Neural cell (in vitro differentiated cells): Measurements from ENCODE around the gene CD151. TPM values are rescaled to one million over a fixed set of nuclear protein-coding genes. Genes with fewer than 3 reads are reported as not detected.

Experiments used
- H2AFZ ChIP-seq: fragments of 200-600, 300-800 bp; sonication (generic), shearing (Covaris generic); 2 replicates; pipeline ENCODE4 v1.6.0; 2014; ENCODE audit warnings: low read depth, mild to moderate bottlenecking, antibody characterized with exemption, low read length, moderate library complexity
- H3F3A ChIP-seq: fragments of 200-600 bp; shearing (Covaris generic); 2 replicates; pipeline ENCODE4 v1.6.1; 2016; ENCODE audit warnings: mild to moderate bottlenecking, moderate library complexity, mixed read lengths, antibody characterized with exemption, low read length; ENCODE audit not compliant: insufficient read depth, poor library complexity, severe bottlenecking
- H3K27ac ChIP-seq: fragments of 200-600, 300-800 bp; sonication (generic), shearing (Covaris generic); 2 replicates; pipeline ENCODE4 v1.5.1; 2014; ENCODE audit warnings: mild to moderate bottlenecking, low read length, moderate library complexity
- H3K27me3 ChIP-seq: fragments of 300-800, 200-600 bp; sonication (generic), shearing (Covaris generic); 2 replicates; pipeline ENCODE4 v1.6.0; 2014; ENCODE audit warnings: mild to moderate bottlenecking, low read depth, low read length, moderate library complexity; ENCODE audit not compliant: insufficient read depth
- H3K36me3 ChIP-seq: fragments of 300-800, 200-600 bp; sonication (generic), shearing (Covaris generic); 2 replicates; pipeline ENCODE4 v1.5.1; 2014; ENCODE audit warnings: mild to moderate bottlenecking, antibody characterized with exemption, low read length, moderate library complexity; ENCODE audit not compliant: insufficient read depth
- H3K4me2 ChIP-seq: fragments of 300-800, 200-600 bp; sonication (generic), shearing (Covaris generic); 2 replicates; pipeline ENCODE4 v1.6.0; 2014; ENCODE audit warnings: mild to moderate bottlenecking, low read length
- H3K4me3 ChIP-seq: fragments of 300-800, 200-600 bp; sonication (generic), shearing (Covaris generic); 2 replicates; pipeline ENCODE4 v1.5.1; 2014; ENCODE audit warnings: mild to moderate bottlenecking, low read length, moderate library complexity
- H3K79me2 ChIP-seq: fragments of 200-600 bp; shearing (Covaris generic); replicated peaks from 2 replicates; pipeline ENCODE4 v1.6.0; 2014; ENCODE audit warnings: mild to moderate bottlenecking, low read length, moderate library complexity; ENCODE audit not compliant: insufficient read depth
- H3K9ac ChIP-seq: fragments of 300-800, 200-600 bp; sonication (generic), shearing (Covaris generic); 2 replicates; pipeline ENCODE4 v1.6.1; 2016; ENCODE audit warnings: mild to moderate bottlenecking, low read length, mixed read lengths
- H3K9me2 ChIP-seq: fragments of 200-600 bp; shearing (Covaris generic); 2 replicates; pipeline ENCODE4 v1.6.1; 2016; ENCODE audit warnings: mild to moderate bottlenecking, low read length, mixed read lengths; ENCODE audit not compliant: insufficient read depth
- H3K9me3 ChIP-seq: fragments of 200-600, 300-800 bp; sonication (generic), shearing (Covaris generic); 2 replicates; pipeline ENCODE4 v1.6.1; 2016; ENCODE audit warnings: mild to moderate bottlenecking, mixed run types, low read length, moderate library complexity, mixed read lengths
- H4K20me1 ChIP-seq: fragments of 200-600 bp; shearing (Covaris generic); 2 replicates; pipeline ENCODE4 v1.6.1; 2016; ENCODE audit warnings: mild to moderate bottlenecking, mixed run types; ENCODE audit not compliant: insufficient read depth
- EP300 ChIP-seq: fragments of 450-650 bp; conservative IDR thresholded peaks from 2 replicates; pipeline ENCODE4 v1.6.1; 2014; ENCODE audit warnings: antibody characterized with exemption, mild to moderate bottlenecking, moderate library complexity; ENCODE audit not compliant: poor library complexity, severe bottlenecking
- EZH2 ChIP-seq: fragments of 200-600, 300-800 bp; shearing (Covaris generic), sonication (generic); IDR thresholded peaks from 2 replicates; pipeline ENCODE4 v1.6.1; 2014; ENCODE audit warnings: antibody characterized with exemption, low read length, borderline replicate concordance, mild to moderate bottlenecking; ENCODE audit not compliant: insufficient read depth, poor library complexity, severe bottlenecking
- MXI1 ChIP-seq: fragments of 450-650 bp; conservative IDR thresholded peaks from 2 replicates; pipeline ENCODE4 v1.6.1; 2014; ENCODE audit warnings: antibody characterized with exemption, mild to moderate bottlenecking; ENCODE audit not compliant: poor library complexity, severe bottlenecking
- POLR2AphosphoS5 ChIP-seq: IDR thresholded peaks from 2 replicates; pipeline ENCODE4 v1.6.1; 2012
- RAD21 ChIP-seq: fragments of 450-650 bp; conservative IDR thresholded peaks from 2 replicates; pipeline ENCODE4 v1.6.1; 2014; ENCODE audit warnings: antibody characterized with exemption, mild to moderate bottlenecking, moderate library complexity
- SMC3 ChIP-seq: fragments of 450-650 bp; conservative IDR thresholded peaks from 2 replicates; pipeline ENCODE4 v1.6.1; 2014; ENCODE audit warnings: antibody characterized with exemption, mild to moderate bottlenecking, moderate library complexity; ENCODE audit not compliant: poor library complexity
- TAF1 ChIP-seq: IDR thresholded peaks from 2 replicates; pipeline ENCODE4 v1.6.1; 2012; ENCODE audit warnings: low read depth
- polyA plus RNA-seq: library from polyadenylated mRNA; depleted of rRNA; stranded (reverse); fragments of >200 nt; gene quantifications from 2 replicates; pipeline ENCODE4 v1.2.3, GENCODE V29; 2014
- TF ChIP-seq, protein P1 (sequence below): fragments of 450-650 bp; IDR thresholded peaks from 2 replicates; pipeline ENCODE4 v1.5.1; 2014; ENCODE audit warnings: antibody characterized with exemption, mild to moderate bottlenecking, moderate library complexity; ENCODE audit not compliant: poor library complexity, severe bottlenecking
- TF ChIP-seq, protein P2 (sequence below): IDR thresholded peaks from 2 replicates; pipeline ENCODE4 v1.6.1; 2012; ENCODE audit warnings: borderline replicate concordance

CD151 gene
- polyA plus RNA-seq, 1 donor from 2014 or later, result 70.8 TPM

DNA sequence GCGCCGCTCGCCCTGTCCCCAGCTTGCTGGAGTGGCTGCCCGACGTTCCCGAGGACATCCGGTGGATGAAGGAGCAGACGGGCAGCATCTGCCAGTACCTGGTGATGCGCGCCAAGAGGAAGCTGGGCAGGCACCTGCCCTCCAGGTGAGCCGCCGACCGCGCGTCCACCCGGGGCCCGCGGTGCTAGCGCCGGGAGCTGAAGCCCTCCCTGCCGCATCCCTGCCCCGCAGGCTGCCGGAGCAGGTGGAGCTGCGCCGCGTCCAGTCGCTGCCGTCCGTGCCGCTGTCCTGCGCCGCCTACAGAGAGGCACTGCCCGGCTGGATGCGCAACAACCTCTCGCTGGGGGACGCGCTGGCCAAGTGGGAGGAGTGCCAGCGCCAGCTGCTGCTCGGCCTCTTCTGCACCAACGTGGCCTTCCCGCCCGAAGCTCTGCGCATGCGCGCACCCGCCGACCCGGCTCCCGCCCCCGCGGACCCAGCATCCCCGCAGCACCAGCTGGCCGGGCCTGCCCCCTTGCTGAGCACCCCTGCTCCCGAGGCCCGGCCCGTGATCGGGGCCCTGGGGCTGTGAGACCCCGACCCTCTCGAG, 8.4 kb upstream of the CD151 start:
- Histone ChIP-seq H3K4me2 (no peak overlapping the region), H3K9me2 (no peaks in the 10 kb centered on the region), H3K9me3 (no peaks in the 10 kb centered on the region), H3K9ac (no peak overlapping the region), H3K27ac (no peak overlapping the region), H3K4me3 (no peak overlapping the region), H3K36me3 (no peaks in the 10 kb centered on the region), H4K20me1 (no peaks in the 10 kb centered on the region), H3F3A (no peaks in the 10 kb centered on the region), H3K27me3 (peaks cover 23% of the 10 kb centered on the region), H3K79me2 (peaks cover 3% of the 10 kb centered on the region), H2AFZ (no peak overlapping the region)
- TF ChIP-seq, protein P1, sequence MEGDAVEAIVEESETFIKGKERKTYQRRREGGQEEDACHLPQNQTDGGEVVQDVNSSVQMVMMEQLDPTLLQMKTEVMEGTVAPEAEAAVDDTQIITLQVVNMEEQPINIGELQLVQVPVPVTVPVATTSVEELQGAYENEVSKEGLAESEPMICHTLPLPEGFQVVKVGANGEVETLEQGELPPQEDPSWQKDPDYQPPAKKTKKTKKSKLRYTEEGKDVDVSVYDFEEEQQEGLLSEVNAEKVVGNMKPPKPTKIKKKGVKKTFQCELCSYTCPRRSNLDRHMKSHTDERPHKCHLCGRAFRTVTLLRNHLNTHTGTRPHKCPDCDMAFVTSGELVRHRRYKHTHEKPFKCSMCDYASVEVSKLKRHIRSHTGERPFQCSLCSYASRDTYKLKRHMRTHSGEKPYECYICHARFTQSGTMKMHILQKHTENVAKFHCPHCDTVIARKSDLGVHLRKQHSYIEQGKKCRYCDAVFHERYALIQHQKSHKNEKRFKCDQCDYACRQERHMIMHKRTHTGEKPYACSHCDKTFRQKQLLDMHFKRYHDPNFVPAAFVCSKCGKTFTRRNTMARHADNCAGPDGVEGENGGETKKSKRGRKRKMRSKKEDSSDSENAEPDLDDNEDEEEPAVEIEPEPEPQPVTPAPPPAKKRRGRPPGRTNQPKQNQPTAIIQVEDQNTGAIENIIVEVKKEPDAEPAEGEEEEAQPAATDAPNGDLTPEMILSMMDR, result no peak
- TF ChIP-seq SMC3, result no peak
- TF ChIP-seq TAF1, result no peak
- TF ChIP-seq MXI1, result no peak
- TF ChIP-seq, protein P2, sequence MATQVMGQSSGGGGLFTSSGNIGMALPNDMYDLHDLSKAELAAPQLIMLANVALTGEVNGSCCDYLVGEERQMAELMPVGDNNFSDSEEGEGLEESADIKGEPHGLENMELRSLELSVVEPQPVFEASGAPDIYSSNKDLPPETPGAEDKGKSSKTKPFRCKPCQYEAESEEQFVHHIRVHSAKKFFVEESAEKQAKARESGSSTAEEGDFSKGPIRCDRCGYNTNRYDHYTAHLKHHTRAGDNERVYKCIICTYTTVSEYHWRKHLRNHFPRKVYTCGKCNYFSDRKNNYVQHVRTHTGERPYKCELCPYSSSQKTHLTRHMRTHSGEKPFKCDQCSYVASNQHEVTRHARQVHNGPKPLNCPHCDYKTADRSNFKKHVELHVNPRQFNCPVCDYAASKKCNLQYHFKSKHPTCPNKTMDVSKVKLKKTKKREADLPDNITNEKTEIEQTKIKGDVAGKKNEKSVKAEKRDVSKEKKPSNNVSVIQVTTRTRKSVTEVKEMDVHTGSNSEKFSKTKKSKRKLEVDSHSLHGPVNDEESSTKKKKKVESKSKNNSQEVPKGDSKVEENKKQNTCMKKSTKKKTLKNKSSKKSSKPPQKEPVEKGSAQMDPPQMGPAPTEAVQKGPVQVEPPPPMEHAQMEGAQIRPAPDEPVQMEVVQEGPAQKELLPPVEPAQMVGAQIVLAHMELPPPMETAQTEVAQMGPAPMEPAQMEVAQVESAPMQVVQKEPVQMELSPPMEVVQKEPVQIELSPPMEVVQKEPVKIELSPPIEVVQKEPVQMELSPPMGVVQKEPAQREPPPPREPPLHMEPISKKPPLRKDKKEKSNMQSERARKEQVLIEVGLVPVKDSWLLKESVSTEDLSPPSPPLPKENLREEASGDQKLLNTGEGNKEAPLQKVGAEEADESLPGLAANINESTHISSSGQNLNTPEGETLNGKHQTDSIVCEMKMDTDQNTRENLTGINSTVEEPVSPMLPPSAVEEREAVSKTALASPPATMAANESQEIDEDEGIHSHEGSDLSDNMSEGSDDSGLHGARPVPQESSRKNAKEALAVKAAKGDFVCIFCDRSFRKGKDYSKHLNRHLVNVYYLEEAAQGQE, result no peak
- no peak for TF ChIP-seq RAD21
- no peak for TF ChIP-seq EP300
- TF ChIP-seq POLR2AphosphoS5, result no peak
- TF ChIP-seq EZH2, result no peak

DNA sequence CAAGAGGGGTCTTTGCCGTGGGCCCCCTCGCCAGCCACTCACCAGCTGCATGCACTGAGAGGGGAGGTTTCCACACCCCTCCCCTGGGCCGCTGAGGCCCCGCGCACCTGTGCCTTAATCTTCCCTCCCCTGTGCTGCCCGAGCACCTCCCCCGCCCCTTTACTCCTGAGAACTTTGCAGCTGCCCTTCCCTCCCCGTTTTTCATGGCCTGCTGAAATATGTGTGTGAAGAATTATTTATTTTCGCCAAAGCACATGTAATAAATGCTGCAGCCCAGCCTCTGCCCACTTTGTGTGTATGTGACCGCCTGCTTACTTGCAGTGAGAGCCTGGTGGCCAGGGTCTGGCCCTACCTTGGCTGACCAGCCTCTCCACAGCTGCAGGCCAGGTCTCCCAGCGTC, 7.8 kb upstream of the CD151 start:
- H2AFZ ChIP-seq, result no peak overlapping the region
- H3K79me2 ChIP-seq, result peaks cover 3% of the 10 kb centered on the region
- no peak overlapping the region for H3K27ac ChIP-seq
- H3K4me3 ChIP-seq, result no peak overlapping the region
- no peak overlapping the region for H3K4me2 ChIP-seq
- no peaks in the 10 kb centered on the region for H3K36me3 ChIP-seq
- TF ChIP-seq, protein P1, result no peak
- TF ChIP-seq RAD21, result no peak
- TF ChIP-seq MXI1, result no peak
- no peak for TF ChIP-seq EZH2
- TF ChIP-seq EP300, result no peak
- no peak for TF ChIP-seq TAF1
- no peak for TF ChIP-seq SMC3
- TF ChIP-seq, protein P2, result no peak
- no peak for TF ChIP-seq POLR2AphosphoS5
- no peaks in the 10 kb centered on the region for H3K9me3 ChIP-seq
- H3K27me3 ChIP-seq, result peaks cover 29% of the 10 kb centered on the region
- no peak overlapping the region for H3K9ac ChIP-seq
- H3K9me2 ChIP-seq, result no peaks in the 10 kb centered on the region
- H4K20me1 ChIP-seq, result no peaks in the 10 kb centered on the region
- no peaks in the 10 kb centered on the region for H3F3A ChIP-seq
